Nephron (organoid): ENCODE measurements around the gene APOO.

ENCODE experiments used
- H3K27ac Mint-ChIP-seq, 3 experiments: 2 replicates each; pipeline ENCODE4 v1.8.0; 2020; ENCODE audit warnings: mixed read lengths in 3 of 3, mild to moderate bottlenecking in 2 of 3, moderate library complexity in 1 of 3
- H3K27me3 Mint-ChIP-seq: 2 replicates; pipeline ENCODE4 v1.8.0; 2021; ENCODE audit warnings: low read depth, mild to moderate bottlenecking, moderate library complexity, mixed read lengths
- H3K36me3 Mint-ChIP-seq: 2 replicates; pipeline ENCODE4 v1.8.0; 2020; ENCODE audit warnings: low read depth, mixed read lengths
- H3K4me1 Mint-ChIP-seq: 2 replicates; pipeline ENCODE4 v1.8.0; 2020; ENCODE audit warnings: mixed read lengths
- H3K4me3 Mint-ChIP-seq, 3 experiments: 2 replicates each; pipeline ENCODE4 v1.8.0; 2020; ENCODE audit warnings: mild to moderate bottlenecking in 3 of 3, mixed read lengths in 3 of 3, moderate library complexity in 2 of 3
- H3K9me3 Mint-ChIP-seq: 2 replicates; pipeline ENCODE4 v1.8.0; 2020; ENCODE audit warnings: mixed read lengths
- TF ChIP-seq, protein P1 (sequence below), 3 experiments: fragments of 200-600 bp; sonication (generic); IDR thresholded peaks; one replicate each; pipeline ENCODE4 v1.5.0; 2021; ENCODE audit warnings: antibody characterized with exemption in 3 of 3; ENCODE audit not compliant: unreplicated experiment in 3 of 3

The APOO gene

DNA sequence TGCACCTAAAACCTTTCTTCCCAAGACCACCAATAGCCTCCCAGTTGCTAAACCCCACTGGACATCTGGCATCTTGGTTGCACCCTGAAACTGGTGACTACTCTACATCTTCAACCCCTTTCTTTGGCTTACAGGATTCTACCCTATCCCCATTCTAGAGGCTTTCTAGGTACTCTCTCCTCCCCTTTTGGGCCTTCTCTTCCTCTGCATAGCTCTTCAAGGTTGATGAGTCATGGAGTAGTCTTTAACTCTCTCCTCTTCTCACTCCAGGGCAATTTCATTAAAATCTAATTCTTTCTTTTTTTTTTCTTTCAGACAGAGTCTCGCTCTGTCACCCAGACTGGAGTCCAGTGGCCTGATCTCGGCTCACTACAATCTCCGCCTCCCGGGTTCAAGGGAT, 16.8 kb downstream of the APOO start:
- Mint-ChIP-seq H3K9me3 (no peaks in the 10 kb centered on the region), H3K4me3 (no peak overlapping the region), H3K27me3 (no peaks in the 10 kb centered on the region), H3K27ac (peak overlapping the region in 1 of 3 experiments; percentile 19), H3K36me3 (peaks cover 28% of the 10 kb centered on the region), H3K4me1 (peaks cover 7% of the 10 kb centered on the region)
- TF ChIP-seq, protein P1, sequence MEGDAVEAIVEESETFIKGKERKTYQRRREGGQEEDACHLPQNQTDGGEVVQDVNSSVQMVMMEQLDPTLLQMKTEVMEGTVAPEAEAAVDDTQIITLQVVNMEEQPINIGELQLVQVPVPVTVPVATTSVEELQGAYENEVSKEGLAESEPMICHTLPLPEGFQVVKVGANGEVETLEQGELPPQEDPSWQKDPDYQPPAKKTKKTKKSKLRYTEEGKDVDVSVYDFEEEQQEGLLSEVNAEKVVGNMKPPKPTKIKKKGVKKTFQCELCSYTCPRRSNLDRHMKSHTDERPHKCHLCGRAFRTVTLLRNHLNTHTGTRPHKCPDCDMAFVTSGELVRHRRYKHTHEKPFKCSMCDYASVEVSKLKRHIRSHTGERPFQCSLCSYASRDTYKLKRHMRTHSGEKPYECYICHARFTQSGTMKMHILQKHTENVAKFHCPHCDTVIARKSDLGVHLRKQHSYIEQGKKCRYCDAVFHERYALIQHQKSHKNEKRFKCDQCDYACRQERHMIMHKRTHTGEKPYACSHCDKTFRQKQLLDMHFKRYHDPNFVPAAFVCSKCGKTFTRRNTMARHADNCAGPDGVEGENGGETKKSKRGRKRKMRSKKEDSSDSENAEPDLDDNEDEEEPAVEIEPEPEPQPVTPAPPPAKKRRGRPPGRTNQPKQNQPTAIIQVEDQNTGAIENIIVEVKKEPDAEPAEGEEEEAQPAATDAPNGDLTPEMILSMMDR (IDR thresholded peaks at IDR 0.05; ENCODE audit: unreplicated experiment in 3 of 3) = no peak

DNA sequence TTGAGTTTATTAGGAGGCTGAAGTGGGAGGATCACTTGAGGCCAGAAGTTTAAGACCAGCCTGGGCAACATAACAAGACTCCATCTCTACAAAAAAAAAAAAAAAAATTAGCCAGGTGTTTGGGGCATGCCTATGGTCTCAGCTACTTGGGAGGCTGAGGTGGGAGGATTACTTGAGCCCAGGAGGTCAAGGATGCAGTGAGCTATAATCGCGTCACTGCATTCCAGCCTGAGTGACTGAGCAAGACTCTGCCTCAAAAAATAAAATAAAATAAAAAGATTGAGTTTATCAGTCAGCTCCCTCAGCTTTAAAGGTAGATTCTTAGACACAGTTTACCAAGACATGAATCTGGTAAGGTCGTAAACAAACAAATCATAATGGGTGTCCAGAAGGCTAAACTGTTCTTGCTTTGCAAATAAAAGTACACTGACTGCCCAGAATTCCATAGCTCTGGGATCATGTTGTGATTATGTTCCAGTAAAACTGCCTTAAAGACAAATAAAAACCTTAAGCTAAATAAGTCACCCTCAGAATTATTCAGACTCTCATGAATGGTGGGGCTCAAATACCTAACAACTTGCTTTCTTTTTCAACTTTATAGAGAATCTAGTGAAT, 18.7 kb downstream of the APOO start:
- H3K9me3 Mint-ChIP-seq = no peaks in the 10 kb centered on the region
- H3K27me3 Mint-ChIP-seq = no peaks in the 10 kb centered on the region

DNA sequence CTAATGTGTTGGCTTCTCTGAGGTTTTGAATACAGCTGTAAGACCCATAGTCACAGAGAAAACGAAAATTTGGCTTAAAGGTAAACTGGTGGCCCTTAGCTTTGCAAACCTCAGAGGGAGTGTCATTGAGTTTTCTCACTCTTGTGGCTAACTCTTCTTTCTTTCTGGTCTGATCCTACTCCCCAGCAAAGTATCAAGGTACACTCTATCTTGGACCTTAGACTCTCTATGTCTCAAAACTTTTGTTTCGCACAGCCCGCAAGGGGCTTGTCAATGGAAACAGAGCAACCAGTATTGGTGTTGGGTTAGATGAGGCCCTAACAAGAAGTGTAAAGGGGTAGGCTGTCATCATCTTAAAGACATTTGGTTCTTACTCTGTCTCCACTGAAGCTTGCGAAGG, 19.8 kb downstream of the APOO start:
- Mint-ChIP-seq H3K9me3 (no peaks in the 10 kb centered on the region), H3K4me1 (peaks cover 26% of the 10 kb centered on the region), H3K27me3 (no peaks in the 10 kb centered on the region), H3K27ac (peak overlapping the region; percentile 34 to 63 (median 37)), H3K4me3 (no peak overlapping the region), H3K36me3 (peaks cover 26% of the 10 kb centered on the region)
- TF ChIP-seq, protein P1 (IDR thresholded peaks at IDR 0.05; ENCODE audit: unreplicated experiment in 3 of 3) = no peak

More for the DNA sequence above, 18.7 kb downstream of the APOO start:
- Mint-ChIP-seq H3K4me3 (no peak overlapping the region), H3K4me1 (peaks cover 22% of the 10 kb centered on the region), H3K27ac (peak overlapping the region; percentile 50 to 73 (median 51)), H3K36me3 (peaks cover 27% of the 10 kb centered on the region)
- TF ChIP-seq, protein P1 (IDR thresholded peaks at IDR 0.05; ENCODE audit: unreplicated experiment in 3 of 3) = no peak

DNA sequence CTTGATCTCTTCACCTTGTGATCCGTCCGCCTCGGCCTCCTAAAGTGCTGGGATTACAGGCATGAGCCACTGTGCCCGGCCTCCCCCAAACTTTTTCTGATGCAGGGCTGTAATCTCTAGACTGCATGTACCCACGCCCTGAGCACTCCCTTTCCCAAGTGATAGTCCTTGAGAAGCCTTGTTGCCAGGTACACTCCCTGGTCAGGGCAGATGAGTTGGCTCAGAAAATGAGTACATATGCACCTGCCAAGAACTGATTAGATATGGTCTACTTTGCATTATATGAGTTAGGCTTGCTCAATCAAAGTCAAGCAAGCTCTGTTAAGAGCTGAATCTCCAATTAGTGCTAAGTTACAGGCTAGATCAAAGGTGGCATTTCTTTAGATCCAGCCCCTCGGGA, 20.3 kb downstream of the APOO start:
- Mint-ChIP-seq H3K4me3 (no peak overlapping the region), H3K27ac (no peak overlapping the region), H3K27me3 (no peaks in the 10 kb centered on the region), H3K36me3 (peaks cover 23% of the 10 kb centered on the region), H3K9me3 (no peaks in the 10 kb centered on the region), H3K4me1 (peaks cover 26% of the 10 kb centered on the region)
- TF ChIP-seq, protein P1 (IDR thresholded peaks at IDR 0.05; ENCODE audit: unreplicated experiment in 3 of 3) = no peak

DNA sequence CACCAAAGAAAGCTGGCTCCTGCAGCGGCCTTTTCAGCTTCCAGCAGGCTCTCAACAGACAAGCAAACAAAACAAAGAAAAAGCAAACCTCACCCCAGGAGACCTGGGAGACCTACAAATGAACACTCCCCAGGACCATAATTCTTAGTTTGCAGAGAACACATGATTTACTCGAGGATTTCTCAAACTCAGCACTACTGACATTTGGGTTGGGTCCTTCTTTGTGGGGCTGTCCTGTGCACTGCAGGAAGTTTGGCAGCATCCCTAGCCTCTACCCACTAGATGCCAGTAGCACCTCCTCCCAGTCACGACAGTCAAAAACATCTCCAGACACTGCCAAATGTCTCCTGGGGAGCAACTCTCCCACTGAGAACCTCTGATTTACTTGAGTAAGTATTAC, 21.9 kb downstream of the APOO start:
- H3K27me3 Mint-ChIP-seq = no peaks in the 10 kb centered on the region
- H3K4me3 Mint-ChIP-seq = no peak overlapping the region
- peak overlapping the region; percentile 30 to 76 (median 55) for H3K27ac Mint-ChIP-seq
- TF ChIP-seq, protein P1 (IDR thresholded peaks at IDR 0.05; ENCODE audit: unreplicated experiment in 3 of 3) = no peak
- no peaks in the 10 kb centered on the region for H3K9me3 Mint-ChIP-seq
- peaks cover 26% of the 10 kb centered on the region for H3K4me1 Mint-ChIP-seq
- peaks cover 20% of the 10 kb centered on the region for H3K36me3 Mint-ChIP-seq

DNA sequence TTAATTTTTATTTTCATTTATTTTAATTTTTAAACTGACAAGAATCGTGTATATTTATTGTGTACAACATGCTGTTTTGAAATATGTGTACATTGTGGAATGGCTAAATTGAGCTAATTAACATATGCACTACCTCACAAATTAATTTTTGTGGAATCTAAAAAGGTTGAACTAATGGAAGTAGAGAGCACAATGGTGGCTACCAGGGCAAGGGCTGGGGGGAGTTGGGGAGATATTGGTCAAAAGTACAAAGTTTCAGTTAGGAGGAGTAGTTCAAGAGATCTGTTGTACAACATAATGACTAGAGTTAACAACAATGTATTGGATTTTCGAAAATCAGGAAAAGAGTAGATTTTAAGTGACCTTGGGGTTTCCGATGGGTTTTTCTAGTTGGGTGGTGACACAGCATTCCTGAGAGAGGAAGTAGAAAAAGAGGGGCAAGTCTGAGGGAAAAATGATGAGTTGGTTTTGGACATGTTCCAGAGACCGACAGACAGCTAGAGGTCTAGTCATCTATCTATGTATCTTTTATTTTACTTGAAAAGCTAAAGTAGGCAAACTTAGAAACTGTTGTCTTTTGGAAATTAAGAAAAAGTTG, 23.2 kb downstream of the APOO start:
- H3K27ac Mint-ChIP-seq = peak overlapping the region; percentile 19 to 77 (median 42)

More for the DNA sequence above, 23.2 kb downstream of the APOO start:
- Mint-ChIP-seq H3K4me3 (peak overlapping the region in 1 of 3 experiments; percentile 9), H3K9me3 (no peaks in the 10 kb centered on the region), H3K36me3 (peaks cover 24% of the 10 kb centered on the region), H3K4me1 (peaks cover 26% of the 10 kb centered on the region), H3K27me3 (no peaks in the 10 kb centered on the region)
- TF ChIP-seq, protein P1 (IDR thresholded peaks at IDR 0.05; ENCODE audit: unreplicated experiment in 3 of 3) = no peak
